ENCODE data around the gene ZNF283. TPM values are rescaled to one million over a fixed set of nuclear protein-coding genes. Genes with fewer than 3 reads are reported as not detected.

Gene ZNF283
- total RNA-seq, 3 donors from 2014 or later: 7.6 to 21.8 (median 14.1) TPM

- H3K4me3 ChIP-seq: no peak overlapping the region
- TF ChIP-seq, protein P1, sequence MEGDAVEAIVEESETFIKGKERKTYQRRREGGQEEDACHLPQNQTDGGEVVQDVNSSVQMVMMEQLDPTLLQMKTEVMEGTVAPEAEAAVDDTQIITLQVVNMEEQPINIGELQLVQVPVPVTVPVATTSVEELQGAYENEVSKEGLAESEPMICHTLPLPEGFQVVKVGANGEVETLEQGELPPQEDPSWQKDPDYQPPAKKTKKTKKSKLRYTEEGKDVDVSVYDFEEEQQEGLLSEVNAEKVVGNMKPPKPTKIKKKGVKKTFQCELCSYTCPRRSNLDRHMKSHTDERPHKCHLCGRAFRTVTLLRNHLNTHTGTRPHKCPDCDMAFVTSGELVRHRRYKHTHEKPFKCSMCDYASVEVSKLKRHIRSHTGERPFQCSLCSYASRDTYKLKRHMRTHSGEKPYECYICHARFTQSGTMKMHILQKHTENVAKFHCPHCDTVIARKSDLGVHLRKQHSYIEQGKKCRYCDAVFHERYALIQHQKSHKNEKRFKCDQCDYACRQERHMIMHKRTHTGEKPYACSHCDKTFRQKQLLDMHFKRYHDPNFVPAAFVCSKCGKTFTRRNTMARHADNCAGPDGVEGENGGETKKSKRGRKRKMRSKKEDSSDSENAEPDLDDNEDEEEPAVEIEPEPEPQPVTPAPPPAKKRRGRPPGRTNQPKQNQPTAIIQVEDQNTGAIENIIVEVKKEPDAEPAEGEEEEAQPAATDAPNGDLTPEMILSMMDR (IDR thresholded peaks at IDR 0.05): no peak
- peaks cover 31% of the 10 kb centered on the region for H3K4me1 ChIP-seq (ENCODE audit: low read depth)
- H3K36me3 ChIP-seq (ENCODE audit: low read depth): no peaks in the 10 kb centered on the region
- H3K9me3 ChIP-seq: no peaks in the 10 kb centered on the region
- ATAC-seq: no peak
- no peak for DNase-seq
- intact Hi-C loops (cut with DNase I, micrococcal nuclease): loop anchor here (5.0 kb wide), 1 partner anchor 34 kb away; no protein-coding TSS in a partner anchor
Measured at GRCh38 chr19:43781630-43782310, 45.4 kb upstream of the ZNF283 start.

GRCh38 chr19:43782311-43782660 lies 44.8 kb upstream of the ZNF283 start:
- TF ChIP-seq, protein P1 (IDR thresholded peaks at IDR 0.05): no peak
- ATAC-seq: no peak
- intact Hi-C loops (cut with DNase I, micrococcal nuclease): loop anchor here (5.0 kb wide), 1 partner anchor 35 kb away; no protein-coding TSS in a partner anchor
- no peak for DNase-seq
- Histone ChIP-seq H3K4me3 (no peak overlapping the region), H3K36me3 (ENCODE audit: low read depth) (no peaks in the 10 kb centered on the region), H3K4me1 (ENCODE audit: low read depth) (peaks cover 28% of the 10 kb centered on the region), H3K9me3 (no peaks in the 10 kb centered on the region)

DNA sequence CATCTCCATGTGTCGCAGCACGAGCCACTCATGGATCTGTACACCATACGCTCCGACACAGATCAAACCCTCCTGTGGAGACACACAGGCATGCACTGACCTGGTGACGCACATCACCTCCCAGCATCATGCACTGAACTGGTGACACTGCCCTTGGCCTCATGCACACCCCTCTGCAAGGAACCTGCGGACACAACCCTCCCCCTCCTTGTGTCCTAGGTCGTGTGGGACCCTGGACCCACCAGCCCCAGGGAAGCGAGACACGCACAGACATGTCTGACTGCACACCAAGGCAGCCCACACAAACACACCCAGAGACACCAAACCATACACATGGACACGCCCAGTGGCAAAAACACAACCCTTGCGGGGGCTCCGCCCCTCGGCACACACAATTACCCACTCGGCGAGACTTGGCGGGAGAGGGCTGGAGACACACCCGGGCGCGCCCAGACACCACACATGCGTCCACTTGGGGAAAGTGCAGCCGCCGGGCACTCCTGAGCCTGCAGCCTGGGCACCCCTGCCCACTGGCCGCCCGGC lies 44.4 kb upstream of the ZNF283 start:
- no peaks in the 10 kb centered on the region for H3K36me3 ChIP-seq (ENCODE audit: low read depth)
- TF ChIP-seq, protein P1 (IDR thresholded peaks at IDR 0.05): no peak
- no peak overlapping the region for H3K4me3 ChIP-seq
- DNase-seq (peak; percentile 77 to 90 (median 84)), ATAC-seq (peak; percentile 35)
- H3K4me1 ChIP-seq (ENCODE audit: low read depth): peaks cover 28% of the 10 kb centered on the region
- intact Hi-C loops (cut with DNase I, micrococcal nuclease): loop anchor here (5.0 kb wide), 1 partner anchor 35 kb away; no protein-coding TSS in a partner anchor
- H3K9me3 ChIP-seq: no peaks in the 10 kb centered on the region

- no peaks in the 10 kb centered on the region for H3K9me3 ChIP-seq
- no peak for DNase-seq
- no peaks in the 10 kb centered on the region for H3K36me3 ChIP-seq (ENCODE audit: low read depth)
- peaks cover 22% of the 10 kb centered on the region for H3K4me1 ChIP-seq (ENCODE audit: low read depth)
- no peak overlapping the region for H3K4me3 ChIP-seq
- TF ChIP-seq, protein P1 (IDR thresholded peaks at IDR 0.05): no peak
- no peak for ATAC-seq
- intact Hi-C loops (cut with DNase I, micrococcal nuclease): loop anchor here (5.0 kb wide), 1 partner anchor 36 kb away; no protein-coding TSS in a partner anchor
Measured at GRCh38 chr19:43783636-43784035, 43.5 kb upstream of the ZNF283 start.

DNA sequence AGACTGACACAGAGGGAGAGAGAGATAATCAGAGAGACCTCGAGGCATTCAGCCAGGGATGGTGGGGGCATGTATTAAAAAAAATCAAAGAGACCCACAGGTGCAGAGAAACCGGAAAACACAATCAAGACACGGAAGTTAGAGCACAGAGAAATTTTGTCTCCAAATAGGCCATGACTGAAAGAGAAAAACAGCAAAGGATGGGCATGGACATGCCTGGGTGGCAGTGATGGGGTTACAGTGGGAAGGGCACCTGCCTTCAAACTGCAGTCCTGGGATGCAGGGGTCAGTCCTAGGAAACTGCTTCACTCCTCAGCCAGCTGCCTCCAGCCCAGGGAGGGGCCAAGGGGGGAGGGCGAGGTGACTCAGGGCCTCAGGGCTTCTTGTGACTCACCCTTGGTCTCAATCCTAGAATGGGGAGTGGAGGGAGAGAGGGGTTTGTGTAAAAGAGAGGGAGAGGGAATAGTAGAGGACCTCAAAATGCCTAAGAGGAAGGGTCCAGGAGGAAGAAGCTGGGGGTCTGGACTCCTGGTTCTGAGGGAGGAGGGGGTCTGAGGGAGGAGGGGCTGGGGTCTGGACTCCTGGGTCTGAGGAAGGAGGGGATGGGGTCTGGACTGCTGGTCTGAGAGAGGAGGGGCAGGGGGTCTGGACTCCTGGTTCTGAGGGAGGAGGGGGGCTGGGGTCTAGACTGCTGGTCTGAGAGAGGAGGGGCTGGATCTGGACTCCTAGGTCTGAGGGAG lies 42.7 kb upstream of the ZNF283 start:
- DNase-seq: peak in 2 of 3 donors; percentile 71 to 81
- Histone ChIP-seq H3K36me3 (ENCODE audit: low read depth) (no peaks in the 10 kb centered on the region), H3K4me3 (no peak overlapping the region), H3K9me3 (no peaks in the 10 kb centered on the region), H3K4me1 (ENCODE audit: low read depth) (peaks cover 14% of the 10 kb centered on the region)
- peak; percentile 53 for ATAC-seq
- TF ChIP-seq, protein P1 (IDR thresholded peaks at IDR 0.05): no peak
- intact Hi-C loops (cut with DNase I, micrococcal nuclease): loop anchor here (5.0 kb wide), 1 partner anchor 37 kb away; no protein-coding TSS in a partner anchor
